T-helper 22 cell (primary cell): ENCODE results near the gene COX6A2.

ENCODE experiments used
- DNase-seq: peaks from one replicate; pipeline ENCODE4 v3.0.0-alpha.2; 2020; ENCODE audit warnings: low read depth

COX6A2 gene

DNA sequence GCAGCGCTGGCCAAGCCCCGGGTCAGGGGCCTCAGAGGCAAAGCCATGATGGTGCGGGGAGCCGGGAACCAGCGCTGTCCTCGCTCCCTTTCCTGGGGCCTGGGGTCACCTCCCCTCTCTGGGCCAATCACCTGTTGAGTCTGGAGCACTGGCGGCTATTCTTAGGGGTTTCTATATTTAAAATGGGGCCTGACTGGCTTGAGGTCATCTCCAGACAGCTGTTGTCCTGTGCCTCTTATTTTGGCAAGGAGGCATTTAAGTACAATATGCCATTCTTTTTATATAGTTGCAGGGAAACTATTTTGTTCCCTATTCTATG lies at the start of gene COX6A2:
TSS of gene COX6A2 (minus strand) at position 82 of the 319 bp plus-strand sequence. CDS start at position 47, 35 bp downstream.
- DNase-seq = no peak

DNA sequence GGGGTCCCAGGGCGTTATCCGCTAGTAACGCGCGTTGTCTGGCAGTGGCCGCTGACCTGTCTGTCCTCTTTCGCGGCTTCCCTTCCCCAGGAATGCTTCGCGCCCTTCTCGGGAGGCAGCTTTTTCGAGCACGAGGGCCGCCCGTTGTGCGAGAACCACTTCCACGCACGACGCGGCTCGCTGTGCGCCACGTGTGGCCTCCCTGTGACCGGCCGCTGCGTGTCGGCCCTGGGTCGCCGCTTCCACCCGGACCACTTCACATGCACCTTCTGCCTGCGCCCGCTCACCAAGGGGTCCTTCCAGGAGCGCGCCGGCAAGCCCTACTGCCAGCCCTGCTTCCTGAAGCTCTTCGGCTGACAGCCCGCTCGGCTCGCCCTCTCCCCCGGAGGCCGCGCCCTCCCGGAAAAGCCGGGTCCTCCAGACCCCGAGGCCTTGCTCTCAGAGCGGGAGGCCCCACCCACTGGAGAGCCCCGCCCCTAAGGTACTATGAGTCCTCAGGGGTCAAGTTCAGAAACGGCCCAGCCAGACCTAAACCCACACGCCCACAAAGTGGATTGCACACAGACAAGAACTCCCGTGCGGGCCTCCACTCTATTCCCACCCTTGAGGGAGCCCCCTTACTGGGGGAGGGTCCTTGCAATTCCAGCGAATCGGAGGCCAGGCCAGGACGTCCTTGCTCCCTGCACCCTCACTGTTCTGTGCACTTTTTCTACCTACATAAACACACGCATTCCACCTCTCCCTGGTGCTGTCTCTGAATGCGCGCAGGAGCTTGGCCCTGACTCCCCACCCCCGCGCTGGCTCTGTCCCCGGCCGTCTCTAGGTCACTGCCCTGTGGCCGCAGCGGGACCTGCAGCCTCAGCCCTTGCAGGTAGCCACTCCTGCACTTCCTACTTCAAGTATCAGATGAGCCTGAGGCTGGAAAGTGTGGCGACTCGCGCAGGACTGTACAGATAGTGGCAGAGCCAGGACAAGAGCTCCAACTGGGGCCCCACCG lies 49.4 kb upstream of the COX6A2 start:
- DNase-seq = no peak

DNA sequence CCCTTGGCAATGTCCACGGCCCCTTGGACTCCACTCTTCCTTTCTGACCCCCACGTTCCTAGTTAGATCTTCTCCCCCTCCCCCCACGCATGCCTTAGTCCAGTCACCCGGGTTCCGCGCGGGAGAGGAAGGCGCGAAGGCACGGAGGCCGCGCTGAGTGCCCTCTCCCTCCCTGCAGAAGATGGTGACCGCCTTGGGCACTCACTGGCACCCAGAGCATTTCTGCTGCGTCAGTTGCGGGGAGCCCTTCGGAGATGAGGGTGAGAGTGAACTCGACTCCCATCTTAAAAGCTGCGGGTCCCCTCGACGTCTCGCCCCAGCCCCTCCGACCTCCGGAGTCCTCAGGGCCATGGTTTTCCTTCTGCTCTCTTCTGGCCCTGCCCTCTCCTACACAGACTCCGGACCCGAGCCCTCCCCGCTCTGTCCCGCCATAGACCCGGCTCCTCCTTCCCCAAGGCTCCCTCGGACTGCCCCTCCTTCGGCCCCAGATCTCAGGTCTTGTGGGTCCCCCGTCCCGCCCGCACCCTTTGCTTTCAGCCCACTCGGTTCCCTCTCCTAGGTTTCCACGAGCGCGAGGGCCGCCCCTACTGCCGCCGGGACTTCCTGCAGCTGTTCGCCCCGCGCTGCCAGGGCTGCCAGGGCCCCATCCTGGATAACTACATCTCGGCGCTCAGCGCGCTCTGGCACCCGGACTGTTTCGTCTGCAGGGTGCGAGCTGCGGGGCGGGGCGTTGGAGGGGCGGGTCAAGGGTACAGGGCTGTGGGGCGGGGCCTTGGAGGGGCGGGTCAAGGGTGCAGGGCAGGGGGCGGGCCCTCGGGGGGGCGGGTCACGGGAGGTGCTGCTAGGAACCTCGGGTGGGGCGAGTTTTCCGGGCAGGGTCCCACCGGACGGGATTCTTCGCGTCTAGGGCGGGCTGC lies 48.4 kb upstream of the COX6A2 start:
- DNase-seq = peak; percentile 78

DNA sequence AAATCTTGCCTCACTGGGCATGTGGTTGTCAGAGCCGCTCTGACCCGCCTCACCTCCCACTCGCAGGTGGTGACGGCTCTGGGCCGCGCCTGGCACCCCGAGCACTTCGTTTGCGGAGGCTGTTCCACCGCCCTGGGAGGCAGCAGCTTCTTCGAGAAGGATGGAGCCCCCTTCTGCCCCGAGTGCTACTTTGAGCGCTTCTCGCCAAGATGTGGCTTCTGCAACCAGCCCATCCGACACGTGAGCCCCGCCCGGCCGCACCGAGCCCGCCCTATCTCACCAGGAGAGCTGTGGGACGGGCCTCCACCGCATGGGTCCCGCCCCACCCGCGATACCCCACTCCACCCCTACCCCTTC lies 47.8 kb upstream of the COX6A2 start:
- DNase-seq = no peak

DNA sequence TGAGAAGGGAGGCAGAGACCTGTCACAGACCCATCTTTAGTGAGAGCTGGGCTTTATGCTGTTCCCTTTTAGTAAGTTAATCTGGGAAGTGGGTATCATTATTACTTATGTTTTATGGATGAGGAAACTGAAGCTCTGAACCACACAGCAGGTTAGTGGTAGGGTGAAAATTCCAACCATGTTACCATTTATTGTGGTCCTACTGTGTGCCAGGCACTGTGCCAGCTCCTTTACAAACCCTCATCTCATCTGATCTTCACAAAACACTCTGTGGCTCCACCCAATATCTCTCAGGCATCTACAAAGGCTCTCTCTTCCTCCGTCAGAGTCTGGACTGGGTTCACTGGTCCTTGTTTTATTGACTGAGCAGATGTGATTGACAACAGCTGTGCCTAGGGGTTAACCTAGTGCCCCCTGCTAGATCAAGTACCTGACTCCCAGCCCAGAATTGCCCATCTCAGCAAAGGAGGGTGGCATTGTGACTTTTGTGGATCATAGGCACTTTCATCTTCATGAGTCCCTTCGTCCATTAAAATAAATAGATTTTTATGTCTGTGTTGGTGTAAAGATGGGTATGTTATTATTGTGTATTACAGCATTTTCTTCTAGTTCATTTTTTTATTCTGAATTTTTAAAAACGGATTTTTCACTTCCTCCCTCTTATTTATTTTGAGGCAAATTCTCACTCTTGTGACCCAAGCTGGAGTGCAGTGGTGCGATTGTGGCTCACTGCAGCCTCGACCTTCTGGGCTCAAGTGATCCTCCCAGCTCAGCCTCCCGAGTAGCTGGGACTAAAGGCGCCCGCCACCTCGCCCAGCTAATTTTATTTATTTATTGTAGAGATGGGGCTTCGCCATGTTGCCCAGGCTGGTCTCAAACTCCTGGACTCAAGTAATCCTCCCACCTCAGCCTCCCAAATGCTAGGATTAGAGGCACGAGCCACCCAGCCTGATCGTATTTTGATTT lies 46.9 kb upstream of the COX6A2 start:
- DNase-seq = no peak

DNA sequence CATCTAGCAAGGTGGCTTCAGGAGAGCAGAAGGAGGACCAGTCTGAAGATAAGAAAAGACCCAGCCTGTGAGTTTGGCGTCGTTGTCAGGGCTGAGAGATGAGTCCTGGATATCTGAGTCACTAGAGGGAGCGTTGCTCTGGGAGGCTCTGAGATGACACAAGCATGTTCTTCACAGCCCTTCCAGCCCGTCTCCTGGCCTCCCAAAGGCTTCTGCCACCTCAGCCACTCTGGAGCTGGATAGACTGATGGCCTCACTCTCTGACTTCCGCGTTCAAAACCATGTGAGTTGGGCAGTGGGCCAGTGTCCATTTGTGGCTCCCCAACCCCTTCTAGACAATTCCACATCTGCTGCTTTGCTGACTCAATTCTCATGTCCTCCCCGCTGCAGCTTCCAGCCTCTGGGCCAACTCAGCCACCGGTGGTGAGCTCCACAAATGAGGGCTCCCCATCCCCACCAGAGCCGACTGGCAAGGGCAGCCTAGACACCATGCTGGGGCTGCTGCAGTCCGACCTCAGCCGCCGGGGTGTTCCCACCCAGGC lies 46.1 kb upstream of the COX6A2 start:
- no peak for DNase-seq

DNA sequence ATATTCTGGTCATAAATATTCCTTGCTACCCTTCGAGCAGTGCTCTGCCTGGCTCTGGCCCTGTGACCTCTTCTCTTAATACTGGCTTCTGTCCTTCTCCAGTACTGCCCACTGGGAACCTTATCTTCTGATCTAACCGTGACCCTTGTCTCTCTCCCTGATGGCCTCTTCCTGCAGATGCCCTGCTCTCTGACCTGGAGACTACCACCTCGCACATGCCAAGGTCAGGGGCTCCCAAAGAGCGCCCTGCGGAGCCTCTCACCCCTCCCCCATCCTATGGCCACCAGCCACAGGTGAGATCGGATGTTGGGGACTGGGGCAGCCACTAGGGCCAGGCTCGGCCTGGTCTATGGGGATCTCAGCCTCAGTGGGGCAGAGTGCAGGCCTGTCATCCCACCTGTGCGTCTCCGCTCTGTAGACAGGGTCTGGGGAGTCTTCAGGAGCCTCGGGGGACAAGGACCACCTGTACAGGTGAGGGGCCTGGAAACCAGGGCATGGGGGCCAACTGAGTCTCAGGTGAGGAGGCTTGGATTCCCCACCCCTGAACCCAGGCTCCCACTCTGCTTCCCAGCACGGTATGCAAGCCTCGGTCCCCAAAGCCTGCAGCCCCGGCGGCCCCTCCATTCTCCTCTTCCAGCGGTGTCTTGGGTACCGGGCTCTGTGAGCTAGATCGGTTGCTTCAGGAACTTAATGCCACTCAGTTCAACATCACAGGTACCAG lies 45.3 kb upstream of the COX6A2 start:
- no peak for DNase-seq

DNA sequence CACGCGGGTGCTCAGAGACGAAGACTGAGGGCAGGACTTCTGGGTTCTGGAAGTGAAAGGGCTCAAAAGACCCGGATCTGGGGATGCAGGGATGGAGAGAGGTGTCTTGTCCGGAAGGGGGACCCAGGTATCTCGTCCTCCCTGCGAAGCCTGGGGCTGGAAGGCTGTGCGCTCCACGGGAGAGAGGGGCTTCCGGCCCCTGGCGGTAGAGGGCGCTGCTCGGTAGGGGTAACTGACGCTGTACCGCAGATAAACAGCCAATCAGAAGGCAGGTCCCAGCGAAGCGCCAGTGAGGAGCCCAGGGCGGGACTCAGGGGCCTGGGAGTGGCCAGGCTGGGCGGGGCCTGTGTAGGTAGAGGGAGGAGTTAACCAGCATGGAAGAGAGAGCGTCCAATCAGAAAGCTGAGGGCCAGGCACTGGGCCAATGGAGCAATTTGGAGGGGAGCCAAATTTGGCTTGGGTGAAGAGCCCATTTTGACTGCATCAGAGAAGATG lies 44.6 kb upstream of the COX6A2 start:
- peak; percentile 32 for DNase-seq

DNA sequence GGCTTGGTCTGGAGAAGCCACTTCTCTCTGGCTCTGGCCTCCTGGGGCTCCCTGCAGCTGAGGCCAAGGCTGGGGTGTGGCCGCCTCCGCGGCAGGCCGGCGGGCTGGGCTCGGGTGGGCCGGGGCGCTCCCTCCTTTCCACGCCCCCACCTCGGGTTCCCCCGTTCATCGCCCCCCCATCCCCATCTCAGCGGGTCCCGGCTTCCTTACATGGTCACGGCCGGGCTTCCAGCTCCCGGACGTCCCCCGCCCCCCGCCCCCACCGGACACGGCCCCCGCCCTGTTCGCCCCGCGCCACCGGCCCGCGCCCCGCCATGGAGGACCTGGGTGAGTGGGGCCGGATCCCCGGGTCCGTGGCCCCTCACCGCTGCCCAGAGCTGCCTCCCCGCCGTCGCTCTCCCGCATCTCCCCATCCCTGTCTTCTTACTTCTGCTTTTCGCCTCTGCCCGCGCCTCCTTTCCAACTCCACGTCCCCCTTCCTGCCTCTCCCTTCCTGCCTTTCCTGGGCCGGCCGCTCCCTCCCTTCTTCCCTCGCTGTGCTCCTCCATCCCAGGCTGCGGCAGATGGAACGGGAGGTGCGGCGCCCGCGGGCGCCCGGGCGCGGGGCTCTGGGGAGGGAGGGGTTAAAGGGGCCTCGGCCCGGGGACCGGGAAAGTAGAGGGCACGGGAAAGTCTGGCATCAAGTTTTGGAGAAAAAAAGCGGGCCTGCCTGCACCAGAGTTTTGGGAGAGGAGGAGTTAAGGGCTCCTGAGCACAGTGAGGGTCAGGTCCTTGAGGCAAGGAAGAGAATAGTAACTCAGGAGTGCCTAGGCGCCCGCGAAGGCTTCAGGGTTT lies 43.9 kb upstream of the COX6A2 start, which contains the start of gene TGFB1I1:
TSS of gene TGFB1I1 (plus strand) at position 278 of the 834 bp plus-strand sequence. CDS start at position 315, 37 bp downstream.
- no peak for DNase-seq

DNA sequence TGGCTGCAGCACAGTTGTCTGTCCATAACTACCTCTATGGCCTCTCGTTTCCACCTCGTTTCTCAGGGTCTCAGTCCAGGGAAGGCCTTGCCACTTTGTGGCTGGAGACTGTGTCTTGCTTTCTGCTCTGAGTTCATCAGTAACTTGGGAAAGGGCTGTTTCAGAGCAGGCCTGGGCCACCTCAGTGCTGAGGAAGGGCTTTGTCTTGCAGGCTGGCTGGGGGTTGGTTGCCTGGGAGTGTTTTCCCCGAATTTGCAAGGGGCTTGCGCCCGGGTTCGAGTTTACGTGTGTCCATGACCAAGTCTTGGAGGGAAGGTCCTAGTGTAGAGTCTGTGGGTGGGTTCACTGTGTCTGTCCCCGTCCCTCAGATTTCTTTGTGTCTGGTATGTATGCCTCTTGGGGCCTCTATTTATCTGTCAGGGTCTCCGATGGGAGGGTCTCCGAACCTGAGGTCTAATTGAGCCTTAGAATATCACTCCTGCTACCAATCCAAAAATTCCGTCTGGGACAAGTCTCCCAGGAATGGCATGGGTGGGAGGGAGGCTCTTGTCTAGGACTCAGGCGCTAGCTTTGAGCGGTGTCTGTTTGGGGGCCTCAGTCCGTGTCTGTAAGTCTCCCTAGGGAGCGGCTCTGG lies 43.2 kb upstream of the COX6A2 start:
- no peak for DNase-seq

DNA sequence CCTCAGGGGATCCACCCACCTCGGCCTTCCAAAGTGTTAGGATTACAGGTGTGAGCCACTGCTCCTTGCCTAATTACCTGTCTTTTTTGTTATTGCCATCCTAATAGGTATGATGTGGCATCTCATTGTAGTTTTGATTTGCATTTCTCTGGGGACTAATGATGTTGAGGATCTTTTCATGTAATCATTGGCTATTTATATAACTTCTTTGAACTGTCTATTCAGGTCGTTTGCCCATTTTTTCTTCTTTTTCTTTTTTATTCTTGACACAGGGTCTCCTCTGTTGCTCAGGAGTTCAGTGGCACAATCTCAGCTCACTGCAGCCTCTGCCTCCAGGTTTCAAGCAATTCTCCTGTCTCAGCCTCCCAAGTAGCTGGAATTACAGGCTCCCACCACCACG lies 42.5 kb upstream of the COX6A2 start:
- no peak for DNase-seq

DNA sequence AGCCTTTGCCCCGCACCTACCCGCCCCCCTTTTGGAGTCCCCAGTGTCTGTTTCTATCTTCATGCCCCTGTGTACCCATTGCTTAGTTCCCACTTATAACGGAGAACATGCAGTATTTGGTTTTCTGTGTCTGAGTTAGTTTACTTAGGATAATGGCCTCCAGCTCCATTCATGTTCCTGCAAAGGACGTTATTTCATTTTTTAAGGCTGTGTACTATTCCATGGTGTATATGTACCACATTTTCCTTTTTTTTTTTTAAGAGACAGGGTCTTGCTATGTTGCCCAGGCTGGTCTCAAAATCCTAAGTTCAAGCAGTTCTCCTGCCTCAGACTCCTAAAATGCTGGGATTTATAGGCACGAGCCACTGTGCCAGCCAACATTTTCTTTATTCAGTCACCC lies 39.7 kb upstream of the COX6A2 start:
- DNase-seq = no peak

DNA sequence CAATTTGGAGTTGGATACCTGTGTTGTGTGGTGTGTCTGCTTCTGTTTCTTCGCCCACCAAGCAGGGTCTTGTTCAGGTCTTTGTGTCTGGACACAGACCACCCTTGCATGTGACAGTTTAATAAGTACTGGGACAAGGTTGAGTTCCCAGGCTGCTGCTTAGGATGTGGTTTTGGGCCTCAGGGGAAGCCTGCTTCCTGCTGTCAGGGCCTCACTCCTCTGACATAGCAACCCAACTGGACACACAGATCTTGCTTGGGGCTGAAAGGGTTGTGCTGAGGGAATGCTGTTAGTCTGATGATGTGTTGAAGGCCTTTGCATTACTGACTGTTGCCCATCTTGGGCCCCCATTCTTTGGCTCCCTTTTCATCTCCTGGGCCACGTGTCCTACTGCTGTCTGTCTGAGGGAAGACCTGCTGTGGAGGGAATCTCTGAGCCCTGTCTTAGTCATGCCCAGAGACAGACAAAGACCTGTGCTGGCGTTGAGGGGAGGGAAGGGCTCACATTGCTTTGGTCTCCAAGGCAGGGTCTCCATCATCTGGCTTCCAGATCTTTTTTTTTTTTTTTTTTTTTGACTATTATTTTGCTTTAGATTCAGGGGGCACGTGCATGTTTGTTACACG lies 39.1 kb upstream of the COX6A2 start:
- no peak for DNase-seq

DNA sequence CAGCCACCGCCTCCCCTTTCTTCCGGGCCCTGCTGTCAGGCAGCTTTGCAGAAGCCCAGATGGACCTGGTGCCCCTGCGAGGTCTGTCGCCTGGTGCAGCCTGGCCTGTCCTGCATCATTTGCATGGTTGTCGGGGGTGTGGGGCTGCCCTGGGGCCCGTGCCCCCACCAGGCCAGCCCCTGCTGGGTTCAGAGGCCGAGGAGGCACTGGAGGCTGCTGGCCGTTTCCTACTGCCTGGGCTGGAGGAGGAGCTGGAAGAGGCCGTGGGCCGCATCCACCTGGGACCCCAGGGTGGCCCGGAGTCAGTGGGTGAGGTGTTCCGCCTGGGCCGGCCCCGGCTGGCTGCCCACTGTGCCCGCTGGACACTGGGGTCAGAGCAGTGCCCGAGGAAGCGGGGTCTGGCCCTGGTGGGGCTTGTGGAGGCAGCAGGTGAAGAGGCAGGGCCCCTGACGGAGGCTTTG lies 38.3 kb upstream of the COX6A2 start:
- DNase-seq = no peak

DNA sequence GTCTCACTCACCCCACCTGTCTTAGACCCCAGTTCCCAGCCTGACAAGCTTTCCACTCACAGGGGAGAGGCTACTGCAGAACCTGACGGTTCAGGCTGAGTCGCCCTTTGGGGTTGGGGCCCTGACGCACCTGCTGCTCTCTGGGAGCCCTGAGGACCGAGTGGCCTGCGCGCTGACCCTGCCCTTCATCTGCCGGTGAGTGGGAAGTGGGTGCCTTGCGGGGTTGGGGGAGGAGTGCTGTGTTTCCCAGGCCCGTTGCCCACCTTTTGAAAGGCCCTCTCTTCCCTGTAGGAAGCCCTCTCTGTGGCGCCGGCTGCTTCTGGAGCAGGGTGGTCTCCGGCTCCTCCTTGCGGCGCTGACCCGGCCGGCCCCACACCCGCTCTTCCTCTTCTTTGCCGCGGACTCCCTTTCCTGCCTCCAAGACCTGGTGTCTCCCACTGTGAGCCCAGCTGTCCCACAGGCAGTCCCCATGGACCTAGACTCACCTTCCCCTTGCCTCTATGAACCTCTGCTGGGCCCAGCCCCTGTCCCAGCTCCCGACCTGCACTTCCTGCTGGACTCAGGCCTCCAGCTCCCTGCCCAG lies 37.7 kb upstream of the COX6A2 start:
- DNase-seq = no peak

DNA sequence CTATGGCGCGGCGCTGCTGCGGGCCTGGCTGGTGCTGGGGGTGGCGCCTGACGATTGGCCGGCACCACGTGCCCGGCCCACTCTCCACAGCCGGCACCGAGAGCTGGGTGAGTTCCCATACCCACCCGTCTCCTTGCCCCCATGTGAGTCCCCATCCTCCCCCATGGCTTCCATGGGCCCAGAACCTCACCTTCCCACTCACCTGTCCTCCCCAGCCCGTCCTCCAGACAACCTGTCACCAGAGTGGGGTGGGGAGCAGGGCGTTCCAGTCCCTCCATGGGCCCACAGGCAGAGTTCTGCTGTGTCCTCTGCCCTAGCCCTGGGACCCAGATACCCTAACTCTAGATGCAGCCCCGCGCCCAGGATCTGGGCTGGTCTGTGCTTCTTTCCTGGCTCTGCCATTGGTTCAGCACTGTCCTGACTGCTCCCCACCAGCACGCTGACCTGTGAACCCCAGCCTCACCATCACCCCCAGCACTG lies 36.7 kb upstream of the COX6A2 start:
- DNase-seq = no peak

DNA sequence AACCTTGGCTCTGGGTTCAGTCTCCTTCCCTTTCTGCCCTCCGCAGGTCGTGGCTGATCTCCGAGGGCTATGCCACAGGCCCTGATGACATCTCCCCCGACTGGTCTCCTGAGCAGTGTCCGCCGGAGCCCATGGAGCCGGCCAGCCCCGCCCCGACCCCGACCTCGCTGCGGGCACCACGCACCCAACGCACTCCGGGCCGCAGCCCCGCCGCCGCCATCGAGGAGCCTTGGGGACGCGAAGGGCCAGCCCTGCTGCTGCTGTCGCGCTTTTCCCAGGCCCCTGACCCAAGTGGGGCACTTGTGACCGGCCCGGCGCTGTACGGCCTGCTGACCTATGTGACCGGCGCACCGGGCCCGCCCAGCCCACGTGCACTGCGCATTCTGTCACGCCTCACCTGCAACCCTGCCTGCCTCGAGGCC lies 36.2 kb upstream of the COX6A2 start:
- no peak for DNase-seq
